HG03175 (cell line): Measurements from ENCODE around the gene PLPP4.

Experiments used
- ATAC-seq: cut with Tn5 transposase; IDR thresholded peaks from one replicate; pipeline ENCODE4 v1.9.1; 2021; ENCODE audit warnings: mild to moderate bottlenecking, moderate library complexity; ENCODE audit not compliant: unreplicated experiment

PLPP4 gene

GRCh38 chr10:120455606-120456005, 1.4 kb upstream of the PLPP4 start:
- ATAC-seq, result no peak

GRCh38 chr10:120456143-120456625, 843 bp upstream of the PLPP4 start:
- no peak for ATAC-seq

- ATAC-seq, result no peak
These were observed 575 bp downstream of the PLPP4 start for GRCh38 chr10:120457431-120458172.

GRCh38 chr10:120458432-120458831, 1.4 kb downstream of the PLPP4 start:
- ATAC-seq, result no peak

- ATAC-seq, result no peak
These were observed 2.2 kb downstream of the PLPP4 start for GRCh38 chr10:120459185-120459584.

GRCh38 chr10:120460186-120460585, 3.2 kb downstream of the PLPP4 start:
- ATAC-seq, result no peak

- no peak for ATAC-seq
These were observed 3.7 kb downstream of the PLPP4 start for GRCh38 chr10:120460776-120461175.

GRCh38 chr10:120462018-120462682, 5.1 kb downstream of the PLPP4 start:
- ATAC-seq, result no peak

GRCh38 chr10:120465138-120465537, 8.1 kb downstream of the PLPP4 start:
- no peak for ATAC-seq

GRCh38 chr10:120466006-120466405, 9.0 kb downstream of the PLPP4 start:
- ATAC-seq, result no peak

- peak; percentile 74 for ATAC-seq
These were observed 16.6 kb downstream of the PLPP4 start for GRCh38 chr10:120473593-120473992.

- no peak for ATAC-seq
These were observed 17.9 kb downstream of the PLPP4 start for GRCh38 chr10:120474956-120475355.

- no peak for ATAC-seq
These were observed 19.1 kb downstream of the PLPP4 start for GRCh38 chr10:120475844-120476791.

- ATAC-seq, result no peak
These were observed 20.2 kb downstream of the PLPP4 start for GRCh38 chr10:120477021-120477742.

- ATAC-seq, result no peak
These were observed 20.7 kb downstream of the PLPP4 start for GRCh38 chr10:120477743-120478141.

- ATAC-seq, result no peak
These were observed 21.4 kb downstream of the PLPP4 start for GRCh38 chr10:120478386-120478785.

GRCh38 chr10:120479506-120479905, 22.5 kb downstream of the PLPP4 start:
- ATAC-seq, result no peak

- no peak for ATAC-seq
These were observed 23.1 kb downstream of the PLPP4 start for GRCh38 chr10:120480065-120480600.

- ATAC-seq, result no peak
These were observed 23.8 kb downstream of the PLPP4 start for GRCh38 chr10:120480848-120481247.

- ATAC-seq, result no peak
These were observed 26.0 kb downstream of the PLPP4 start for GRCh38 chr10:120483006-120483405.
